HK-2 (cell line): ENCODE results near the gene NIPAL4.
"Not testable (repeated sequence)": the region's sequence is repeated elsewhere in the genome, so short reads cannot be mapped to it uniquely, and the experiment has no call there.

Experiments used
- DNase-seq: peaks from one replicate; pipeline ENCODE4 v3.0.0-alpha.2; 2018; ENCODE audit not compliant: unreplicated experiment

Gene NIPAL4

GRCh38 chr5:157463081-157463480, 3.1 kb downstream of the NIPAL4 start:
- DNase-seq = no peak

- no peak for DNase-seq
Measured at GRCh38 chr5:157463621-157464518, 3.9 kb downstream of the NIPAL4 start.

GRCh38 chr5:157464519-157465171, 4.6 kb downstream of the NIPAL4 start:
- DNase-seq = no peak

DNA sequence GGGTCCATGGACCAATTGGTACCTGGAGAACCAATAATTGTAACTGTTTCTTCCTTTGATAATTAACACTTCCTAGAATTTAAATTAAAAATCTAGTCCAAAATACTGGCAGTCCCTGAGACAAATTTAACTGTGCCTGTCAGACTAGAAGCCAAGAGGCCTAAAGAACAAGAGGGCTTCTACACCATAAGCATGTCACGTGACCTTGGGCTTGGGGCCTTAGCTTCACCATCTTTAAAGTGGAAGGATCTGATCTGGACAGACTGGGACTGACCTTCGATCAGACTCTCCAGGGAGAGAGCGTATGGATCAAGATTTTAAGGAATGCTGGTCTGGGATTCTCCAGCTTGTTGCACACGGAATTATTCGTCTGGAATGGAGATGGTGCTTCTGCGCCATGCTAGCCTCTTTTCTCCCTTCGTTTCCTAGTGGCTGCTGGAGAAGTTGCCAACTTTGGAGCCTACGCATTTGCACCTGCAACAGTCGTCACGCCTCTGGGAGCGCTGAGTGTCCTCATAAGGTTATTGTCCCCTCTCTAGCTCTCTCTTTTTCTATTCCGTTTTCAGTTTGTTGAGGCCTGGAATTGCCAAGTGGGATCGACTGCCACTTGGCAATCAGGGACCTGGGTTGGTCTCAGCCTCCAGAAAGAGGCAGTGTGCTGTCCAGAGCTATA, 8.4 kb downstream of the NIPAL4 start:
- DNase-seq = no peak

GRCh38 chr5:157469073-157469472, 9.1 kb downstream of the NIPAL4 start:
- DNase-seq = no peak

GRCh38 chr5:157469687-157470086, 9.7 kb downstream of the NIPAL4 start:
- no peak for DNase-seq

GRCh38 chr5:157470631-157471030, 10.6 kb downstream of the NIPAL4 start:
- no peak for DNase-seq

DNA sequence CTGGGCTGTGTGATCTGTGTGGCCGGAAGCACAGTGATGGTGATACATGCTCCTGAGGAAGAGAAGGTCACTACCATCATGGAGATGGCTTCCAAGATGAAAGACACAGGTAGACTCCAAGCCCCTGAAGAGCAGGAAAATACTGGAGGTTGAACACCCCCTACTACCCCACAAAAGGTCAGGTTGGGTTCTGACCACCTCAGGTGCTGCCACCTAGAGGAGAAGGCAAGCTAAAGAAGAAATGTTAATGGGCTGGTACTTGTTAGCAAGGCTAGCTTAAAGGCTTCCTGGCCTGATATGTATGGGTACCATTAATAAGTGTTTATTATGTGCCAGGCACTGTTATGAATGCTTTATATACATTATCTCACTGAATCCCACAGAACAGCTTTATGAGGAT, 11.7 kb downstream of the NIPAL4 start:
- no peak for DNase-seq

GRCh38 chr5:157473383-157474320, 13.6 kb downstream of the NIPAL4 start:
- DNase-seq = no peak

- no peak for DNase-seq
Measured at GRCh38 chr5:157475432-157475831, 15.4 kb downstream of the NIPAL4 start.

- DNase-seq = no peak
Measured at GRCh38 chr5:157476702-157477408, 16.8 kb downstream of the NIPAL4 start.

GRCh38 chr5:157477814-157478494, 17.9 kb downstream of the NIPAL4 start:
- no peak for DNase-seq

DNA sequence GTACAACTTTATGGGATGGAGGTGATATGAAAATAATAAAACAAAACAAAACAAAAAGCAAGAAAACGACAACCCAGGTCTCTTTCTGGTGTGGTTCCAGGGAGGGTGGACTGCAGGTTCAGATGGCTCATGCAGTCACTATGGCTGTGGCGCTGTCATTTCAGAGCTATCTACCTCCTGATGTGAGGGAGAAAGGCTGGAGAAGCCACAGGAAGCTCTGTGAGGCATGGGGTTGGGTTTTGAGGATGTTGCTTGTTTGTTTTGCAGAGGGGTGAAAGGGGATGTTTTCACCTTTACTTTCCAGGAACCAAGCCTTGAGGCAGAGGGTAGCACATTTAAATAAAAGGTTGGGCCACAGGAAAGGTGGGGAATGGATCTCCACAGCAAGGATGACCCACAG, 18.7 kb downstream of the NIPAL4 start:
- no peak for DNase-seq

GRCh38 chr5:157479166-157479565, 19.2 kb downstream of the NIPAL4 start:
- no peak for DNase-seq

DNA sequence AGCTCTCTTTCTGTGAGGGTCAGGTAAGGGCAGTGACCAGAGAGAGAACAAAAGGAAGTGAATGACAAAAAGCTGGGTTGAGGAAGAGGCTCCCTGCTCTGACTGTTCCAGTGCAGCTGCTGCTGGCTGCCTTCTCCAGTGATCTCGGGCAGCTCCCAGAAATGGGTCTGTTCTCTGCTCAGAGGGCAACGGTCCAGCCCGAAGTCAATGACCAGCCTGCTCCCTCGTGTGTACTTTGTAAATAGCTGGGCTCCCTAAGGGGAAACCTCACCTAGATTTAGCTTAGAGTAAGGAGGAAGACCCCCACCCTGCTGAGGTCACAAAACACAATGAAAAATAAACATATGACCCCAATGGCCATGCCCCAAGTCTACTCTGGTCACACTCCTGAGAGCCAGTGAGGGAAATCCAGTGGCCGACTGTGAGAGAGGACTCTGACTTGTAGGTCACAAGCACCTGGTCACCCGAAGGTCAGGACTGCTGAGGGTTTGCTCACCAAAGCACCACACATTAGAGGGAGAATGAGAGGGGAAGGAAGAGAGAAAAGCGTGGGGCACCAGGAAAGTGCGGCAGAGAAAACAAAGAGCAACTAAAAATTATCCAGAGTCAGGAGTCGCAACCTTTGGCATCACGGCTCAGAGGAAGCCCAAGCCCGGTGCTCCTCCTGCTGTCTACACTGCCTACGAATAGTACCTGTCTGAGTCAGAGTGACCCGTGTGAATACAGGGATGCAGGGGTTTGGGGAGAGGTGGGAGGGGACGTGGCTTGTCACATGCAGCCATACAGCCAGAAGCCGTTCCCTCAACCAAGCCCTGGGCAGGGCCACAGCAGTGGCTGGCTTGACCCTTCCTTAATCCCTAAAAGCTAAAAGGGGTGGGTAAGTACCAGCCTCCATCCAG, 19.8 kb downstream of the NIPAL4 start:
- no peak for DNase-seq

DNA sequence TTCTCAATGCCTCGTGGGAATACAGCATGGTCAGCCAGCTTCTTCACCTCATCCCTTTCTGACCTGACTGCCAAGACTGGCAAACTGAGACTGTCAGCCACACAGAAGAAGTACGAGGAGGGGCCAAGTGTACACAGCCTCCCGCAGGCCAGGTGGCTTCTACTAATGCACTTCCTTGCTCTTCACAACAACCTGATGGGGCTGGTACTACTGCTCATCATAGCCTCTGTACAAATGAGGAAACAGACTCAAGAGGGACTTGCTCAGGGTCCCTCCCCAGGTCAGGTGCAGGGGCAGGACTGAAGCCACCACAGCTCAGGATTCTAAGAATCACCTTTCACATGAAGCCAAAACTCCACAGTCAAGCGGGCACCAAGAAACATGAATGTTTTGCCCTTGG, 21.3 kb downstream of the NIPAL4 start:
- no peak for DNase-seq

- no peak for DNase-seq
Measured at GRCh38 chr5:157481666-157482065, 21.7 kb downstream of the NIPAL4 start.

GRCh38 chr5:157482702-157483101, 22.7 kb downstream of the NIPAL4 start:
- not testable (repeated sequence) for DNase-seq

GRCh38 chr5:157484768-157485167, 24.8 kb downstream of the NIPAL4 start:
- DNase-seq = no peak
